H1 (cell line): ENCODE measurements around the gene ZNF148. TPM values are rescaled to one million over a fixed set of nuclear protein-coding genes. Genes with fewer than 3 reads are reported as not detected.

ENCODE experiments used
- CTCF ChIA-PET: fragments of 300-600 bp; sonication (Branson Sonifier 250); formaldehyde crosslinking; loops from one replicate; lab custom pipeline; 2021; ENCODE audit not compliant: partially characterized antibody; lab: Charles Lee
- POLR2A ChIA-PET: fragments of 300-600 bp; sonication (Branson Sonifier 250); formaldehyde crosslinking; loops from one replicate; lab custom pipeline; 2021; ENCODE audit warnings: inconsistent platforms; ENCODE audit not compliant: partially characterized antibody; lab: Charles Lee
- DNase-seq, 2 experiments: peaks; one replicate each; pipeline versions ENCODE4 v3.0.0 to v3.0.0-alpha.2; 2010 to 2022; ENCODE audit warnings: low spot score in 2 of 2, low read depth in 1 of 2, mixed read lengths in 1 of 2
- FAIRE-seq: peaks from 2 replicates; lab custom pipeline; 2011; peaks lifted over from hg19 to GRCh38; lab: Jason Lieb, UNC
- H2AFZ ChIP-seq: 2 replicates; pipeline ENCODE4 v1.8.1; 2012; ENCODE audit warnings: low read length, inconsistent platforms
- H2AK5ac ChIP-seq: 2 replicates; pipeline ENCODE4 v1.6.1; 2013; ENCODE audit warnings: low read depth, low read length
- H2BK120ac ChIP-seq: replicated peaks from 2 replicates; pipeline ENCODE3; 2013; ENCODE audit warnings: low read depth, low read length, inconsistent platforms
- H2BK12ac ChIP-seq: 2 replicates; pipeline ENCODE4 v1.6.1; 2013; ENCODE audit warnings: low read depth, low read length
- H2BK15ac ChIP-seq: 2 replicates; pipeline ENCODE4 v1.6.1; 2013; ENCODE audit warnings: low read length
- H2BK20ac ChIP-seq: 2 replicates; pipeline ENCODE4 v1.6.1; 2013; ENCODE audit warnings: low read length
- H2BK5ac ChIP-seq: 2 replicates; pipeline ENCODE4 v1.6.1; 2013; ENCODE audit warnings: low read depth, low read length
- H3K14ac ChIP-seq: 2 replicates; pipeline ENCODE4 v1.6.1; 2013; ENCODE audit warnings: inconsistent platforms; ENCODE audit not compliant: insufficient read length
- H3K18ac ChIP-seq: 2 replicates; pipeline ENCODE4 v1.6.1; 2013; ENCODE audit warnings: low read length; ENCODE audit errors: extremely low read depth
- H3K23ac ChIP-seq: 2 replicates; pipeline ENCODE4 v1.6.1; 2013; ENCODE audit warnings: inconsistent platforms; ENCODE audit not compliant: insufficient read length
- H3K23me2 ChIP-seq: 2 replicates; pipeline ENCODE4 v1.6.1; 2013; ENCODE audit warnings: low read depth, low read length
- H3K27ac ChIP-seq: 2 replicates; pipeline ENCODE4 v1.6.1; 2011; ENCODE audit warnings: low read depth, low read length, inconsistent platforms
- H3K27me3 ChIP-seq, 4 experiments: replicated peaks in 1 of 4; 1 replicate in 1 of 4; 2 replicates in 3 of 4; pipeline versions ENCODE4 v1.6.1 to v1.8.1; 2011 to 2013; ENCODE audit warnings: low read length in 3 of 4, mild to moderate bottlenecking in 3 of 4, inconsistent platforms in 2 of 4, mixed read lengths in 2 of 4, moderate library complexity in 1 of 4; ENCODE audit not compliant: control insufficient read depth in 3 of 4, insufficient read depth in 3 of 4; ENCODE audit errors: extremely low read depth in 1 of 4
- H3K36me3 ChIP-seq, 4 experiments: 2 replicates each; pipeline versions ENCODE4 v1.6.1 to v1.8.1; 2011 to 2013; ENCODE audit warnings: mild to moderate bottlenecking in 4 of 4, low read length in 3 of 4, moderate library complexity in 2 of 4, control low read depth in 1 of 4, inconsistent platforms in 1 of 4; ENCODE audit not compliant: insufficient read depth in 4 of 4, control insufficient read depth in 2 of 4
- H3K4ac ChIP-seq: replicated peaks from 2 replicates; pipeline ENCODE3; 2013; ENCODE audit warnings: low read length, low read depth, mixed read lengths, inconsistent platforms; ENCODE audit not compliant: insufficient read length
- H3K4me1 ChIP-seq, 4 experiments: replicated peaks in 1 of 4; 1 replicate in 1 of 4; 2 replicates in 3 of 4; pipeline versions ENCODE4 v1.6.1 to v1.8.1; 2011 to 2013; ENCODE audit warnings: low read length in 3 of 4, inconsistent platforms in 2 of 4, mixed read lengths in 1 of 4; ENCODE audit not compliant: insufficient read depth in 4 of 4, control insufficient read depth in 3 of 4
- H3K4me2 ChIP-seq, 2 experiments: 2 replicates each; pipeline versions ENCODE4 v1.6.1 to v1.8.1; 2011 to 2013; ENCODE audit warnings: low read depth in 2 of 2, low read length in 2 of 2, control low read depth in 1 of 2, inconsistent platforms in 1 of 2, mild to moderate bottlenecking in 1 of 2; ENCODE audit not compliant: insufficient read depth in 1 of 2
- H3K4me3 ChIP-seq, 4 experiments: fragments of 200-600, 300-600 bp in 1 of 4; sonication (generic), shearing (Covaris generic), sonication (Bioruptor Twin) in 1 of 4; 2 replicates each; pipeline versions ENCODE4 v1.5.1 to v1.8.1; 2011 to 2016; ENCODE audit warnings: low read length in 4 of 4, low read depth in 3 of 4, control low read depth in 2 of 4, inconsistent platforms in 2 of 4, mild to moderate bottlenecking in 2 of 4, mixed read lengths in 1 of 4, moderate library complexity in 1 of 4; ENCODE audit not compliant: insufficient read depth in 2 of 4; ENCODE audit errors: extremely low read depth in 1 of 4
- H3K56ac ChIP-seq: replicated peaks from 2 replicates; pipeline ENCODE3; 2013; ENCODE audit warnings: low read depth, mild to moderate bottlenecking, mixed read lengths, low read length, inconsistent platforms; ENCODE audit not compliant: insufficient read length
- H3K79me1 ChIP-seq: 2 replicates; pipeline ENCODE4 v1.6.1; 2013; ENCODE audit warnings: low read depth, low read length, control low read depth
- H3K79me2 ChIP-seq, 2 experiments: 2 replicates each; pipeline versions ENCODE4 v1.6.1 to v1.8.1; 2012 to 2013; ENCODE audit warnings: low read length in 2 of 2, mild to moderate bottlenecking in 2 of 2, inconsistent platforms in 1 of 2; ENCODE audit not compliant: insufficient read depth in 2 of 2, control insufficient read depth in 1 of 2
- H3K9ac ChIP-seq, 4 experiments: replicated peaks in 1 of 4; 1 replicate in 1 of 4; 2 replicates in 3 of 4; pipeline versions ENCODE4 v1.6.1 to v1.8.1; 2011 to 2013; ENCODE audit warnings: low read depth in 3 of 4, low read length in 3 of 4, control low read depth in 2 of 4, mild to moderate bottlenecking in 2 of 4, moderate library complexity in 2 of 4, inconsistent platforms in 1 of 4; ENCODE audit errors: extremely low read depth in 1 of 4
- H3K9me3 ChIP-seq, 2 experiments: 2 replicates each; pipeline versions ENCODE4 v1.6.1 to v1.8.1; 2012 to 2013; ENCODE audit warnings: mild to moderate bottlenecking in 2 of 2, moderate library complexity in 2 of 2, control low read depth in 1 of 2, inconsistent platforms in 1 of 2, low read depth in 1 of 2, low read length in 1 of 2, mixed read lengths in 1 of 2; ENCODE audit not compliant: insufficient read depth in 2 of 2
- H4K20me1 ChIP-seq, 2 experiments: replicated peaks in 1 of 2; 2 replicates each; pipeline versions ENCODE3 to v1.8.1; 2011 to 2013; ENCODE audit warnings: inconsistent platforms in 2 of 2, low read length in 2 of 2, mild to moderate bottlenecking in 1 of 2; ENCODE audit not compliant: insufficient read depth in 2 of 2, control insufficient read depth in 1 of 2
- H4K5ac ChIP-seq: 2 replicates; pipeline ENCODE4 v1.6.1; 2013; ENCODE audit warnings: low read length, low read depth, mixed read lengths, inconsistent platforms; ENCODE audit not compliant: insufficient read length
- H4K8ac ChIP-seq: 2 replicates; pipeline ENCODE4 v1.8.0; 2013; ENCODE audit warnings: mild to moderate bottlenecking, moderate library complexity, low read length, inconsistent platforms; ENCODE audit not compliant: insufficient read depth; ENCODE audit errors: extremely low read depth
- H4K91ac ChIP-seq: replicated peaks from 2 replicates; pipeline ENCODE3; 2013; ENCODE audit warnings: low read length, mixed read lengths, inconsistent platforms; ENCODE audit not compliant: insufficient read length
- ASH2L ChIP-seq: fragments of 200-600, 300-600 bp; sonication (generic); IDR thresholded peaks from one replicate; pipeline ENCODE4 v1.7.1; 2017; ENCODE audit warnings: low read length
- BCL11A ChIP-seq, 2 experiments: IDR thresholded peaks; one replicate each; pipeline ENCODE4 v1.6.1; 2011; ENCODE audit warnings: low read depth in 2 of 2, low read length in 2 of 2, mild to moderate bottlenecking in 2 of 2
- CTBP2 ChIP-seq: IDR thresholded peaks from 2 replicates; pipeline ENCODE4 v1.7.0; 2011; ENCODE audit warnings: borderline replicate concordance, mild to moderate bottlenecking, moderate library complexity, mixed read lengths, low read length; ENCODE audit not compliant: insufficient read depth, insufficient read length
- E2F6 ChIP-seq: IDR thresholded peaks from 2 replicates; pipeline ENCODE4 v1.6.1; 2012; ENCODE audit warnings: inconsistent platforms
- SRF ChIP-seq: IDR thresholded peaks from 2 replicates; pipeline ENCODE4 v1.6.1; 2011; ENCODE audit warnings: mild to moderate bottlenecking, low read depth, low read length, moderate library complexity
- WGBS, 2 experiments: shearing (Covaris generic) in 1 of 2; methylation state at CpG; one replicate each; pipeline versions ENCODE4 v1.1.6 to v1.1.7; 2013 to 2015; ENCODE audit warnings: low lambda C conversion rate in 2 of 2, mixed read lengths in 2 of 2, inconsistent platforms in 1 of 2, low coverage in 1 of 2, missing lambda C conversion rate in 1 of 2; ENCODE audit not compliant: insufficient replicate concordance in 2 of 2, insufficient coverage in 1 of 2, insufficient read length in 1 of 2; ENCODE audit errors: extremely low coverage in 1 of 2, missing lambda C conversion rate in 1 of 2; 5-methylcytosine and 5-hydroxymethylcytosine counted together
- polyA plus RNA-seq, 7 experiments: library from polyadenylated mRNA; depleted of rRNA in 3 of 7; stranded (reverse) in 5 of 7; unstranded in 2 of 7; fragments of >200 nt in 5 of 7; fragments of 200-250 nt in 2 of 7; gene quantifications; 1 replicate in 5 of 7; 2 replicates in 1 of 7; 4 replicates in 1 of 7; pipeline versions ENCODE4 v1.2.1 to v1.2.3, GENCODE V29; 2011 to 2013; ENCODE audit warnings: missing spikeins in 2 of 7, mixed read lengths in 2 of 7
- total RNA-seq: library from RNA; stranded (reverse); fragmentation: NEBNext Ultra II Directional; extraction: Animal tissue kit (Norgen Biotek cat#: 25700); gene quantifications from 2 replicates; pipeline ENCODE4 v1.2.1, GENCODE V29; 2021

ZNF148 gene
- total and polyA plus RNA-seq, 2 of the 8 experiments (the other 6 are each of a cell fraction or from before 2014, with no cell fraction given): 3.7 to 22.6 TPM

- Histone ChIP-seq H4K5ac (peak overlapping the region; percentile 27), H3K23ac (no peak overlapping the region), H3K23me2 (peaks cover 11% of the 10 kb centered on the region; the same call in 1 of the 2 replicates), H3K4me3 (peak overlapping the region; percentile 61 to 81 (median 65)), H2BK15ac (peak overlapping the region; percentile 95; the same call in 1 of the 2 replicates), H3K36me3 (peaks cover 0 to 2% (median 0%) of the 10 kb centered on the region in 4 experiments; a peak in 1 of 8 replicates), H3K4me1 (peaks cover 8 to 21% (median 14%) of the 10 kb centered on the region in 4 experiments), H4K20me1 (no peaks in the 10 kb centered on the region), H2BK20ac (peak overlapping the region; percentile 34; the same call in 1 of the 2 replicates), H2BK5ac (peak overlapping the region; percentile 69; the same call in 1 of the 2 replicates), H3K18ac (peak overlapping the region; percentile 26), H3K4me2 (peak overlapping the region; percentile 71 to 94), H2BK12ac (peak overlapping the region; percentile 86), H2AFZ (peak overlapping the region; percentile 71; the same call in 1 of the 2 replicates), H4K91ac (peak overlapping the region; percentile 70), H2BK120ac (no peak overlapping the region), H3K56ac (peak overlapping the region; percentile 42), H3K4ac (peak overlapping the region; percentile 96), H4K8ac (peak overlapping the region; percentile 69; the same call in 1 of the 2 replicates), H3K79me2 (no peaks in the 10 kb centered on the region), H2AK5ac (no peak overlapping the region), H3K9ac (peak overlapping the region in 1 of 4 experiments; percentile 62; a peak in 2 of 7 replicates), H3K9me3 (no peaks in the 10 kb centered on the region), H3K27ac (no peak overlapping the region), H3K27me3 (peaks cover 0 to 5% (median 3%) of the 10 kb centered on the region in 4 experiments; a peak in 3 of 7 replicates), H3K79me1 (no peaks in the 10 kb centered on the region), H3K14ac (no peak overlapping the region)
- WGBS, 2 experiments: 43% methylated on average over 10 of the region's 11 CpGs; no CpG with 5 or more reads in 1 of the 2 experiments
- no peak for TF ChIP-seq BCL11A (IDR thresholded peaks at IDR 0.05; ENCODE audit: low read depth in 2 of 2, low read length in 2 of 2)
- peak; percentile 11 for TF ChIP-seq ASH2L
- no peak for TF ChIP-seq E2F6
- TF ChIP-seq CTBP2: no peak
- TF ChIP-seq SRF: no peak
- FAIRE-seq (no peak), DNase-seq (no peak)
- ChIA-PET POLR2A (interaction anchor here (0.6 to 1.4 kb wide), 6 partner anchors 9 to 384 kb away, joined by 3 to 7 read pairs (median 3); partner anchors contain the start of gene ZNF148), CTCF (interaction anchor here (0.6 to 1.6 kb wide), 3 partner anchors 10 to 61 kb away, joined by 3 to 11 read pairs (median 3); no protein-coding TSS in a partner anchor)
Observed at GRCh38 chr3:125211523-125212090, 163.5 kb downstream of the ZNF148 start.
